HG03175 (cell line): ENCODE data around the gene KCNB1.
"Not testable (repeated sequence)": the region's sequence is repeated elsewhere in the genome, so short reads cannot be mapped to it uniquely, and the experiment has no call there.

Experiments used
- ATAC-seq: cut with Tn5 transposase; IDR thresholded peaks from one replicate; pipeline ENCODE4 v1.9.1; 2021; ENCODE audit warnings: mild to moderate bottlenecking, moderate library complexity; ENCODE audit not compliant: unreplicated experiment

KCNB1 gene

GRCh38 chr20:49412254-49412653 lies 70.2 kb downstream of the KCNB1 start:
- ATAC-seq, result no peak

- ATAC-seq, result no peak
Observed at GRCh38 chr20:49411221-49411925, 71.1 kb downstream of the KCNB1 start.

DNA sequence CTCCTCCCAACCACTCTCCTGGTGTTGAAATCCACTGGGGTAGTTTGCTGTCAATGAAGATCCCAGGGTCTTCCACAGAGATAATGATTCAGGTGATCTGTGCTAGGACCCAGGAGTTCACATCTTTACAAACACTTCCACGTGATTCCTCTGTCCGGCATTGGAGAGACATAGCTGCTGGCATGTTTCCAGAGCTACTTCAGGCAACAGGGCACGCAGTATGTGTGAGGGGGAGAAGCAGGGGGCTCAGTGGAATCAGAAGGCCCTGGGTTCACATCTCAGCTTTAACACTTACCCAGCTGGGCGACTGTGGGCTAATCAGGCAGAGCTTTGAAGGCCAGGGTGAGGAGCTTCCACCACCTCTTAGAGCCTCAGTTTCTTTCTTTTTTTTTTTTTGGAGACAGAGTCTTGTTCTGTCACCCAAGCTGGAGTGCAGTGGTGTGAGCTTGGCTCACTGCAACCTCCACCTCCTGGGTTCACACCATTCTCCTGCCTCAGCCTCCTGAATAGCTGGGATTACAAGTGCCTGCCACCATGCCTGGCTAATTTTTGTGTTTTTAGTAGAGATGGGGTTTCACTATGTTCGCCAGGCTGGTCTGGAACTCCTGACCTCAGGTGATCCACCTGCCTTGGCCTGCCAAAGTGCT lies 72.4 kb downstream of the KCNB1 start:
- not testable (repeated sequence) for ATAC-seq

- ATAC-seq, result no peak
Observed at GRCh38 chr20:49409302-49409974, 73.0 kb downstream of the KCNB1 start.

GRCh38 chr20:49408509-49409104 lies 73.9 kb downstream of the KCNB1 start:
- no peak for ATAC-seq

- no peak for ATAC-seq
Observed at GRCh38 chr20:49406666-49407065, 75.8 kb downstream of the KCNB1 start.

DNA sequence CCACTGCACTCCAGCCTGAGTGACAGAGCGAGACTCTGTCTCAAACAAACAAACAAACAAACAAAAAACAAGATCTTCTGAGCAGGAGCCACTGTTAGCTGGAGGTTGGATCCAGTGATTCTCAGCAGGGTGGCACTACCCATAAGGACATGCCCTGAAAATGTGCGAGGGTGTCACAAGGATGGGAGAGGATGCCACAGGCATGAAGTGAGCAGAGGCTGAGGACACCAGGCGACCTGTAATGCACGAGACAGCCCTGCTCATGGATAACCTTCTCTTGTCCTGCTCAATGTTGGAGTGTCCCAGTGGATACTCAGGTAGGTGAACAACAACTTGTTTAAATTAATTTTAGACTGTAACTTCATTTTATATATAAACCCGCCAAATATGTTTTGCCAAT lies 76.8 kb downstream of the KCNB1 start:
- no peak for ATAC-seq

DNA sequence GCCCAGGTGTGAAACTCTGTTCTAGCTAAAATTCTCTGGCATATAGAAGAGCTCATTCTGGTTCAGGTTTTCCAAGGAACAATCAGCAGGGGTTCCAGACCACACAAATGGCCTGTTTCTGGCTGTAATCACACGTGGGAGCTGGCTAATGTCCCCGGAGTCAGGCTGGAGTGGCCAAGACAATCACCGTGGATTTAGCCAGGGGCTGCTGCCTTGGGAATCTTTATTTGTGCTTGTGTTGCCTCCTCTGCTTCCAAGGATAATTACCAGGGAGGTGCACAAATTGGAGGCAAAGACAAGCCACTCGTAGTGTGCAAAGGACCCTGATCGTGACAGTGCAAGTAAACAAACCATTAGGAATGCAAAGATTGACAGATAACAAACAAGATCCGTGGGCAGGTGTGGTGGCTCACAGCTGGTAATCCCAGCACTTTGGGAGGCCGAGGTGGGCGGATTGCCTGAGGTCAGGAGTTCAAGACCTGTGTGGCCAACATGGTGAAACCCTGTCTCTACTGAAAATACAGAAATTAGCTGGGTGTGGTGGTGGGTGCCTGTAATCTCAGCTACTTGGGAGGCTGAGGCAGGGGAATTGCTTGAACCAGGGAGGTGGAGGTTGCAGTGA lies 77.3 kb downstream of the KCNB1 start:
- ATAC-seq, result no peak

GRCh38 chr20:49404461-49404860 lies 78.0 kb downstream of the KCNB1 start:
- no peak for ATAC-seq

- no peak for ATAC-seq
Observed at GRCh38 chr20:49403911-49404310, 78.6 kb downstream of the KCNB1 start.

GRCh38 chr20:49403012-49403411 lies 79.5 kb downstream of the KCNB1 start:
- ATAC-seq, result no peak

- ATAC-seq, result no peak
Observed at GRCh38 chr20:49400904-49401303, 81.6 kb downstream of the KCNB1 start.

DNA sequence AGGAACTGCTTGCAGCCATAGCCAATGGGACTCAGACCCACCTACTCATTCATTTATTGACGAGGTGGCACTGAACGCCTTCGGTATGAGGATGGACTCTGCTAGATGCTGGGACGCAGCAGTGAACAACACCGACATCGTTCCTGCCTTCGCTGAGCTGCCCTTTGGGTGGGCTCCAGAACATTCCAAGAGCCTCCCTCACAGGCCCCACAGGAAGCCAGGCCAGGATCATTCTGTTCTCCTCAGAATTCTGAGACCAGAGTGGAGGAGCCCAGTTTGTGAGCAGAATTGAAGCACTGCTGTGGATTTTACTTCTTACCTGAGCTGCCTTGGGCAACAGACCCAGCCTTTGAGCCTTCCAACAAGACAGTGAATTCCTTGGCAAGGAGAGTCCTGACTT lies 82.1 kb downstream of the KCNB1 start:
- ATAC-seq, result no peak

GRCh38 chr20:49399329-49399728 lies 83.1 kb downstream of the KCNB1 start:
- ATAC-seq, result no peak

DNA sequence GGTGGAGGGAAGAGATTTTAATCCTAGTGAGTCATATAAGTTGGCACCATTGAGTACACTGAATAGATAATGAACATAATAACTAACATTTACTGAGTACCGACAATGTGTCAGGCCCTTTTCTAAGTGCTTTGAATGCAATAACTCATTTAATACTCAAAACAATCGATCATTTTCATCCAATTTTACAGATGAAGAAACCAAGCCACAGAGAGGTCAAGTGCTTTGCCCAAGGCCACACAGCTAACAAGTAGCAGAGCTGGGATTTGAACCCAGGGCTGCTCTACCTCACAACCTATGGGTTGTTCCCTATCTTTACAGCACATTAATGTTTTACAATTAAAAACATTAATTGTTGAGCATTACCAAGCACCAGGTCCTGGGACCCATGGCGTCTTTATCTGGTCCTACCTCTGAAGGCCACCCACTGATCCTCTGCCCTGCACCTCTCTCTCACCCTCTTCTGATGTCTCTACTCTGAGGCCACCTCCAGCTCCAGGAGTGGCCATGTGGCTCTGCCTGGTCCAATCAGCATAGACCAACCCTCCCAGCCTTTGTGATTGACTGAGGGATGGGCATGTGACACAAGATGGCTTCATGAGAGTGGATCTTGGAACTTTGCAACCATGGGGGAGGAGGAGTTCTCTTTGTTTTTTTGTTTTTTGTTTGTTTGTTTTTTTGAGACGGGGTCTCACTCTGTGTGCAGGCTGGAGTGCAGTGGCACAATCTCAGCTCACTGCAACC lies 83.9 kb downstream of the KCNB1 start:
- ATAC-seq, result no peak

DNA sequence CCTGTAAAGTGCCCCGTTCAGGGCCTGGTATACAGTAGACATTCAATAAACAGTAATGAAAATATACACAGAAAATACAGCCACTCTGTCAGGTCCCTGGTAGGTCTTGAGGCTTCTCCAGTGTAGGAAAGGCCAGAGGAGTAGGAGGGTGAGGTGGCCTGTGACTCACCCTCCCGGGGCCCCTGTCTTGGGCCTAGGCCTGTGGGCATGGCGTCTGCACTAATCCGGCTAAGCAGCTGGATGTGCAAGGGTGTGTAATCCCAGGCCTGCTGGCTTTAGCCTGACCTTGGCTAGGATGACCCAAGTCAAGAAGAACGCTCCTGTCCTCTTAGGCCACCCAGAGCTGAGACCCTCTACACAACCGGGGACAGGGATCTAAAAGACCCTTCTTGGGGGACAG lies 84.9 kb downstream of the KCNB1 start:
- no peak for ATAC-seq

DNA sequence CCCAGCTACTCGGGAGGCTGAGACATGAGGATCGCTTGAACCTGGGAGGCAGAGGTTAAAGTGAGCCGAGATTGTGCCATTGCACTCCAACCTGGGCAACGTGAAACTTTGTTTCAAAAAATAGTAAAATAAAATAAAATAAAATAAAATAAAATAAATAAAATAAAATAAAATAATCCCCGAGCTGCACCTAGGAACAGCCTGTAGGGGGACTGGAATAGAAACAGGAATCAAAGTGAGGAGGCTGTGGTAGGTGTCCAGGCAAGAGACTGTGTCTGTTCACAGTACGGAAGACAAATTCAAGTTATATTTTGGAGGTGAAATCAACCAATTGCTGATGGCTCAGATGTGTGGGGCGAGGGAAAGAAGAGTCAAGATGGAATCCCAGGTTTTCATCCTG lies 86.2 kb downstream of the KCNB1 start:
- ATAC-seq, result no peak

- no peak for ATAC-seq
Observed at GRCh38 chr20:49395659-49396058, 86.8 kb downstream of the KCNB1 start.

DNA sequence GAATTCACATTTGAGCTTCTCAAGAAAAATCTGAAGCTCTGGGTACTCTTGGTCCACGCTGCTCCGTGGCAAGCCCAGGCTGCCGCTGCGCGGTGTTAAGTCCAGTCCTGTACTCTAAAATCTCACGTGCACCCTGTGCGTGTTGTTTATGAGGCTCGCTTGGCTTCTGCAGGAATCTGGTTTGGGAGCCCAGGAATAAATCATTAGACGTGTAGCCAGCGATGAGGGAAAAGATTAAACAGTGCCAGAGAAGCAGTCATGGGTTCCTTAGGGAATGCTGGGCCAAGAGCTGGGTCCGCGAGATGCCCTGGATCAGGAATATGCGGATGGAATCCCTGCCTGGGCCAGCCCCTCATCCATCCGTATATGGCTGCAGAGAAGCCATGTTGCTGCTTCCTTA lies 87.3 kb downstream of the KCNB1 start:
- no peak for ATAC-seq

DNA sequence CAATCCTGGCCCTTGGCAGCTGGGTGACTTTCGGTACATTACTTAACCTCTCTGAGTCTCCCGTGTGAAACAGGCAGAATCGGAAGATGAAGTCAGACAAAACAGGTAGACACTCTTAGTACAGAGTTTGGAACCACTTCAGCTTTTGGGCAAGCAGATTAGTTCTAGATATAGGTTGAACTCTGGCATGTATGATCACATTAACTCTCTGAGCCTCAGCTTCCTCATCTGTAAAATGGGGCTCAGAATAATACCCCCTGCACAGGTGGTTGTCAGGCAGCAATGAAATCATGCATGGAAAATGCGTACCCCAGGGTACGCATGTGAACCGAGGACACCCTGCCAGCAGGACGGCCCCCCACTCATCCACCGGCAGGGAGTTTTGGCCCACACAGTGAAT lies 87.7 kb downstream of the KCNB1 start:
- no peak for ATAC-seq

DNA sequence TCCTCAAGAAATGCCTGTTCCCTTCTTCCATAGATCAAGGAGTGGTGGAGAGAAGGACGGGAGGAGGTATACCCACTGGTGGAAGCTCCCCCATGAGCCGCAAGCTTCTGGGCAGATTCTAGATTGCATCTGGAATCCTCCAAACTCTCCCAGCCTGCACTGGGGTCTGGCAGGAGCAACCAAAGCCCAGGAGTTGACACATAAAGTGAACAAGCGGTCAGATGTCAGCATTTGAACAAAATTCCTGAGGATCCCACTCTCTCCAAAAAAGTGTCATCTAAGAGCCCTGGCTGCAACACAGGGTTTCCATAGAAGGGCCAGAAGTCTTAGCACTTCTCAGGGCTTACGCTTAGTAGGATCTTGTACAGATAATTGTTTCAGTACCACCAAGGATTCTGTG lies 88.2 kb downstream of the KCNB1 start:
- ATAC-seq, result no peak
